ENCODE measurements around the gene KIF12. TPM values are rescaled to one million over a fixed set of nuclear protein-coding genes. Genes with fewer than 3 reads are reported as not detected.

The KIF12 gene
- polyA plus RNA-seq, 1 donor (not counting 4 experiments of a cell fraction or from before 2014, with no cell fraction given): 1.5 TPM

GRCh38 chr9:114140850-114141249, 41.8 kb upstream of the KIF12 start:
- TF ChIP-seq EZH2 (IDR thresholded peaks at IDR 0.05; ENCODE audit: low read length) (no peak), CTCF (optimal IDR thresholded peaks at IDR 0.05 in 1 of 3, IDR thresholded peaks at IDR 0.05 in 1 of 3, conservative IDR thresholded peaks at IDR 0.05 in 1 of 3; ENCODE audit: extremely low read depth in 1 of 3, insufficient read depth in 2 of 3, low read length in 3 of 3) (no peak)
- Histone ChIP-seq H3K4me2 (ENCODE audit: control insufficient read depth, extremely low read depth, insufficient read depth, low read depth, low read length) (no peak overlapping the region), H3K36me3 (ENCODE audit: control insufficient read depth in 2 of 2, extremely low read depth in 1 of 2, insufficient read depth in 2 of 2, low read length in 2 of 2) (no peaks in the 10 kb centered on the region)

GRCh38 chr9:114140401-114140800, 41.3 kb upstream of the KIF12 start:
- Histone ChIP-seq H3K9me3 (ENCODE audit: control insufficient read depth, low read depth, low read length) (no peaks in the 10 kb centered on the region), H3K27me3 (ENCODE audit: control insufficient read depth, extremely low read depth, insufficient read depth, low read length) (peaks cover 26% of the 10 kb centered on the region), H4K20me1 (ENCODE audit: control insufficient read depth, extremely low read depth, insufficient read depth, low read length) (no peaks in the 10 kb centered on the region), H3K9ac (ENCODE audit: control insufficient read depth, extremely low read depth, insufficient read depth, low read length) (no peak overlapping the region), H3K9me1 (ENCODE audit: control insufficient read depth, extremely low read depth, insufficient read depth, low read length) (no peaks in the 10 kb centered on the region), H3K4me2 (ENCODE audit: control insufficient read depth, extremely low read depth, insufficient read depth, low read depth, low read length) (no peak overlapping the region), H3K4me1 (ENCODE audit: control insufficient read depth, extremely low read depth, insufficient read depth, low read length) (no peaks in the 10 kb centered on the region), H3K79me2 (ENCODE audit: control insufficient read depth, insufficient read depth, low read length) (no peaks in the 10 kb centered on the region), H3K36me3 (ENCODE audit: control insufficient read depth in 2 of 2, extremely low read depth in 1 of 2, insufficient read depth in 2 of 2, low read length in 2 of 2) (no peaks in the 10 kb centered on the region), H3K4me3 (ENCODE audit: control insufficient read depth in 2 of 3, extremely low read depth in 1 of 3, insufficient read depth in 2 of 3, low read depth in 1 of 3, low read length in 3 of 3) (no peak overlapping the region), H2AFZ (ENCODE audit: control insufficient read depth, low read length) (no peak overlapping the region), H3K27ac (ENCODE audit: control insufficient read depth, insufficient read depth, low read length) (no peak overlapping the region)
- DNase-seq (ENCODE audit: low read depth, low spot score) (no peak), FAIRE-seq (no peak)
- TF ChIP-seq CTCF (optimal IDR thresholded peaks at IDR 0.05 in 1 of 3, IDR thresholded peaks at IDR 0.05 in 1 of 3, conservative IDR thresholded peaks at IDR 0.05 in 1 of 3; ENCODE audit: extremely low read depth in 1 of 3, insufficient read depth in 2 of 3, low read length in 3 of 3) (no peak), EZH2 (IDR thresholded peaks at IDR 0.05; ENCODE audit: low read length) (no peak)
- dilution Hi-C loops (cut with MboI; ENCODE audit: extremely low pct_ligation_motif_present, low sequenced_read_pairs): no loop called here

More at GRCh38 chr9:114140850-114141249, 41.8 kb upstream of the KIF12 start:
- Histone ChIP-seq H4K20me1 (ENCODE audit: control insufficient read depth, extremely low read depth, insufficient read depth, low read length) (no peaks in the 10 kb centered on the region), H3K9ac (ENCODE audit: control insufficient read depth, extremely low read depth, insufficient read depth, low read length) (no peak overlapping the region), H3K9me3 (ENCODE audit: control insufficient read depth, low read depth, low read length) (no peaks in the 10 kb centered on the region), H3K79me2 (ENCODE audit: control insufficient read depth, insufficient read depth, low read length) (no peaks in the 10 kb centered on the region), H3K27ac (ENCODE audit: control insufficient read depth, insufficient read depth, low read length) (no peak overlapping the region), H3K27me3 (ENCODE audit: control insufficient read depth, extremely low read depth, insufficient read depth, low read length) (peaks cover 26% of the 10 kb centered on the region), H2AFZ (ENCODE audit: control insufficient read depth, low read length) (no peak overlapping the region), H3K4me3 (ENCODE audit: control insufficient read depth in 2 of 3, extremely low read depth in 1 of 3, insufficient read depth in 2 of 3, low read depth in 1 of 3, low read length in 3 of 3) (no peak overlapping the region), H3K9me1 (ENCODE audit: control insufficient read depth, extremely low read depth, insufficient read depth, low read length) (no peaks in the 10 kb centered on the region), H3K4me1 (ENCODE audit: control insufficient read depth, extremely low read depth, insufficient read depth, low read length) (no peaks in the 10 kb centered on the region)
- dilution Hi-C loops (cut with MboI; ENCODE audit: extremely low pct_ligation_motif_present, low sequenced_read_pairs): no loop called here
- FAIRE-seq: no peak
- DNase-seq (ENCODE audit: low read depth, low spot score): no peak

Measured in keratinocyte (primary cell).